H9 (cell line): ENCODE data around the gene CABLES2. TPM values are rescaled to one million over a fixed set of nuclear protein-coding genes. Genes with fewer than 3 reads are reported as not detected.

Experiments
- DNase-seq: peaks from one replicate; pipeline ENCODE4 v3.0.0-alpha.2; 2017
- H2AFZ ChIP-seq: one replicate; pipeline ENCODE4 v1.6.1; 2013; ENCODE audit warnings: mild to moderate bottlenecking, low read length, control low read depth, moderate library complexity
- H2AK5ac ChIP-seq: 2 replicates; pipeline ENCODE4 v1.6.1; 2013; ENCODE audit warnings: low read length, control low read depth, mixed read lengths; ENCODE audit not compliant: insufficient read length
- H2BK120ac ChIP-seq: one replicate; pipeline ENCODE4 v1.6.1; 2013; ENCODE audit warnings: low read depth, mild to moderate bottlenecking, low read length, control low read depth, inconsistent platforms; ENCODE audit not compliant: poor library complexity, severe bottlenecking
- H2BK12ac ChIP-seq: 2 replicates; pipeline ENCODE4 v1.6.1; 2013; ENCODE audit warnings: low read length, control low read depth, mixed read lengths, low read depth; ENCODE audit not compliant: insufficient read length
- H2BK15ac ChIP-seq: 2 replicates; pipeline ENCODE4 v1.6.1; 2013; ENCODE audit warnings: low read depth, low read length, control low read depth
- H2BK20ac ChIP-seq: one replicate; pipeline ENCODE4 v1.6.1; 2013; ENCODE audit warnings: low read depth, mild to moderate bottlenecking, low read length, control low read depth, inconsistent platforms; ENCODE audit not compliant: poor library complexity, severe bottlenecking
- H2BK5ac ChIP-seq: 2 replicates; pipeline ENCODE4 v1.6.1; 2013; ENCODE audit warnings: low read length, control low read depth, mixed read lengths; ENCODE audit not compliant: insufficient read length
- H3K14ac ChIP-seq: 2 replicates; pipeline ENCODE4 v1.6.1; 2013; ENCODE audit warnings: low read length, control low read depth; ENCODE audit not compliant: insufficient read depth
- H3K18ac ChIP-seq: 2 replicates; pipeline ENCODE4 v1.6.1; 2013; ENCODE audit warnings: low read depth, mild to moderate bottlenecking, mixed read lengths, low read length, control low read depth; ENCODE audit not compliant: insufficient read length
- H3K23ac ChIP-seq: 2 replicates; pipeline ENCODE4 v1.6.1; 2013; ENCODE audit warnings: low read length, control low read depth, mixed read lengths, low read depth; ENCODE audit not compliant: insufficient read length
- H3K23me2 ChIP-seq: 2 replicates; pipeline ENCODE4 v1.6.1; 2013; ENCODE audit warnings: low read depth, mild to moderate bottlenecking, mixed read lengths, low read length, control low read depth; ENCODE audit not compliant: insufficient read length, poor library complexity, severe bottlenecking
- H3K27ac ChIP-seq: 2 replicates; pipeline ENCODE4 v1.5.1; 2013; ENCODE audit warnings: low read length, control low read depth, mixed read lengths, low read depth; ENCODE audit not compliant: insufficient read length
- H3K27me3 ChIP-seq: 2 replicates; pipeline ENCODE4 v1.6.1; 2013; ENCODE audit warnings: low read length, control low read depth, inconsistent platforms; ENCODE audit not compliant: insufficient read depth
- H3K4ac ChIP-seq: 2 replicates; pipeline ENCODE4 v1.6.1; 2013; ENCODE audit warnings: low read depth, mild to moderate bottlenecking, control low read depth, inconsistent platforms, low read length, moderate library complexity
- H3K4me1 ChIP-seq: 2 replicates; pipeline ENCODE4 v1.6.1; 2013; ENCODE audit warnings: low read length, control low read depth, inconsistent platforms; ENCODE audit not compliant: insufficient read depth
- H3K4me2 ChIP-seq: 2 replicates; pipeline ENCODE4 v1.6.1; 2013; ENCODE audit warnings: low read length, control low read depth, mixed read lengths; ENCODE audit not compliant: insufficient read length, insufficient read depth
- H3K56ac ChIP-seq: 2 replicates; pipeline ENCODE4 v1.6.1; 2013; ENCODE audit warnings: low read depth, mild to moderate bottlenecking, mixed read lengths, low read length, control low read depth; ENCODE audit not compliant: insufficient read length
- H3K79me1 ChIP-seq: 2 replicates; pipeline ENCODE4 v1.6.1; 2013; ENCODE audit warnings: low read depth, mild to moderate bottlenecking, moderate library complexity, low read length, control low read depth, inconsistent platforms; ENCODE audit not compliant: insufficient read depth, poor library complexity, severe bottlenecking
- H3K79me2 ChIP-seq: 2 replicates; pipeline ENCODE4 v1.6.1; 2013; ENCODE audit warnings: low read length, control low read depth, inconsistent platforms; ENCODE audit not compliant: insufficient read depth
- H3K9ac ChIP-seq: 2 replicates; pipeline ENCODE4 v1.6.1; 2013; ENCODE audit warnings: low read length, control low read depth, mixed read lengths; ENCODE audit not compliant: insufficient read length; ENCODE audit errors: extremely low read depth
- H3K9me3 ChIP-seq: one replicate; pipeline ENCODE4 v1.6.1; 2013; ENCODE audit warnings: low read depth, low read length, inconsistent platforms; ENCODE audit not compliant: control insufficient read depth
- H3T11ph ChIP-seq: one replicate; pipeline ENCODE4 v1.6.1; 2013; ENCODE audit warnings: mild to moderate bottlenecking, low read length, control low read depth, inconsistent platforms
- H4K20me1 ChIP-seq: one replicate; pipeline ENCODE4 v1.6.1; 2013; ENCODE audit not compliant: control insufficient read depth, insufficient read length, insufficient read depth
- H4K5ac ChIP-seq: 2 replicates; pipeline ENCODE4 v1.6.1; 2013; ENCODE audit warnings: low read depth, mild to moderate bottlenecking, mixed read lengths, low read length, control low read depth; ENCODE audit not compliant: insufficient read length
- H4K8ac ChIP-seq: replicated peaks from 2 replicates; pipeline ENCODE4 v1.6.1; 2013; ENCODE audit warnings: low read length, control low read depth, mixed read lengths, low read depth; ENCODE audit not compliant: insufficient read length
- H4K91ac ChIP-seq: 2 replicates; pipeline ENCODE4 v1.6.1; 2013; ENCODE audit warnings: low read depth, mild to moderate bottlenecking, moderate library complexity, mixed read lengths, low read length, control low read depth; ENCODE audit not compliant: insufficient read length
- H3K27ac Mint-ChIP-seq, 3 experiments: 2 replicates in 2 of 3; 3 replicates in 1 of 3; pipeline ENCODE4 v1.8.0; 2020 to 2021; ENCODE audit warnings: mixed read lengths in 3 of 3, mild to moderate bottlenecking in 1 of 3, moderate library complexity in 1 of 3
- H3K27me3 Mint-ChIP-seq: 2 replicates; pipeline ENCODE4 v1.8.0; 2021; ENCODE audit warnings: low read depth, mild to moderate bottlenecking, moderate library complexity, mixed read lengths
- H3K36me3 Mint-ChIP-seq, 3 experiments: 2 replicates in 2 of 3; 3 replicates in 1 of 3; pipeline ENCODE4 v1.8.0; 2020 to 2021; ENCODE audit warnings: low read depth in 3 of 3, mixed read lengths in 3 of 3; ENCODE audit not compliant: insufficient read depth in 1 of 3
- H3K4me1 Mint-ChIP-seq, 2 experiments: 2 replicates each; pipeline ENCODE4 v1.8.0; 2020; ENCODE audit warnings: mixed read lengths in 2 of 2
- H3K4me3 Mint-ChIP-seq, 2 experiments: 2 replicates in 1 of 2; 3 replicates in 1 of 2; pipeline ENCODE4 v1.8.0; 2020 to 2021; ENCODE audit warnings: mild to moderate bottlenecking in 2 of 2, mixed read lengths in 2 of 2, moderate library complexity in 1 of 2
- H3K9me3 Mint-ChIP-seq, 2 experiments: 2 replicates in 1 of 2; 3 replicates in 1 of 2; pipeline ENCODE4 v1.8.0; 2020; ENCODE audit warnings: mild to moderate bottlenecking in 2 of 2, mixed read lengths in 2 of 2, moderate library complexity in 1 of 2
- CTCF ChIP-seq: fragments of 200-600 bp; sonication (generic); conservative IDR thresholded peaks from 3 replicates; pipeline ENCODE4 v1.8.0; 2021; ENCODE audit warnings: antibody characterized with exemption, mild to moderate bottlenecking
- WGBS: extraction: QIAGEN DNeasy Blood & Tissue Kit; methylation state at CpG from one replicate; pipeline ENCODE4 v1.1.7; 2013; ENCODE audit warnings: missing lambda C conversion rate, low lambda C conversion rate, mixed read lengths; ENCODE audit not compliant: insufficient read length; ENCODE audit errors: extremely low coverage; 5-methylcytosine and 5-hydroxymethylcytosine counted together
- total RNA-seq: library from RNA; stranded (reverse); gene quantifications from 2 replicates; pipeline ENCODE4 v1.2.1, GENCODE V29; 2021

The CABLES2 gene
- total RNA-seq, 1 experiment from 2014 or later = 10.8 TPM

DNA sequence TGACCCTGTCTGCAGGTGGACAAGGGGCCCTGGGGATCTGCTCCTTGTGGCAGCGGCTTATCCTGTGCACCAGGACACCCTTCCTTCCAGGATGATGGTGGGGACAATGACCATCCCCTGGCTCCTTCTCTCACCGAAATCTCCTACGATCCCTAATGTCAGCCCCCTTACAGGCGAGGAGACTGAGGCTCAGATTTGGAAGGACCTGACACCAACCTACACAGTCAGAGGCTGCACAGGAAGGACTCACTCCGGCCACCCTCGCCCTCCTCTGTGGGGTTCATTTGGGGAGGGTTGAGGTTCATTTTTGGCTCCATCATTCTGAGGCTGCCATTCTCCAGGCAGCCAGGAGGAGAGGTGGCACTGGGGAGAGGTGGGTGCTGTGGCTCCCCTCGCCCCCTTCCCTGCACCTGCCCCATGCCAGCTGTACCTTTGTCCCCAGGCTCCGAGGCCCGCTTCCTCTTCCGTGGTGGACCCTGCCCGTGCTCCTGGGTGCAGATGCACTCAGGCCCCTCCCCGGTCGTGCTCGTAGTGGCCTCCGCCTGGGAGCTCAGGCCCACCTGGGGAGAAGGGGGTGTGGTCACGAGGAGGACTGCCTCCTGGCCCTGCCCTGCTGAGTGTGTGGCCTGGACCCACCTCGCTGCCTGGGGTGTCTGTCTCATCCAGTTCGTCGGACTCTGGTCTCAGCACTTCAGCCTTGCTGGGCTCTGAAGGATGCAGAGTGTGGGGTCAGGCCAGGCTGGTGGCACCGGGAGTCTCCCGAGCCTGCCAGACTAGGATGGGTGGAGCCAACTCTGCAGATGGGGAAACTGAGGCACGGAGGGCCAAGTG is 5.3 kb upstream of the CABLES2 start:
- Histone ChIP-seq H3K79me2 (no peaks in the 10 kb centered on the region), H4K20me1 (no peaks in the 10 kb centered on the region), H3K56ac (no peak overlapping the region), H3K4me2 (no peak overlapping the region), H2BK20ac (no peak overlapping the region), H3K18ac (no peak overlapping the region), H3K23me2 (no peaks in the 10 kb centered on the region), H3K27me3 (no peaks in the 10 kb centered on the region), H2BK120ac (no peak overlapping the region), H2BK15ac (no peak overlapping the region), H4K5ac (no peak overlapping the region), H4K91ac (no peak overlapping the region), H3T11ph (no peak overlapping the region), H3K14ac (peak overlapping the region; percentile 25; the same call in 1 of the 2 replicates), H2AK5ac (no peak overlapping the region), H4K8ac (no peak overlapping the region), H3K4ac (no peak overlapping the region), H2AFZ (no peak overlapping the region), H3K27ac (no peak overlapping the region), H3K9ac (no peak overlapping the region), H3K79me1 (no peaks in the 10 kb centered on the region), H3K9me3 (no peaks in the 10 kb centered on the region), H2BK12ac (no peak overlapping the region), H2BK5ac (no peak overlapping the region), H3K23ac (no peak overlapping the region), H3K4me1 (no peaks in the 10 kb centered on the region)
- Mint-ChIP-seq H3K27ac (no peak overlapping the region), H3K36me3 (no peaks in the 10 kb centered on the region), H3K4me1 (peaks cover 0 to 5% of the 10 kb centered on the region in 2 experiments; a peak in 1 of 4 replicates), H3K27me3 (peaks cover 17% of the 10 kb centered on the region), H3K9me3 (no peaks in the 10 kb centered on the region), H3K4me3 (no peak overlapping the region)
- TF ChIP-seq CTCF = no peak
- DNase-seq = no peak
- WGBS = no CpG with 5 or more reads among the region's 22 CpGs
